Neural cell (in vitro differentiated cells): Measurements from ENCODE around the gene MSX2. TPM values are rescaled to one million over a fixed set of nuclear protein-coding genes. Genes with fewer than 3 reads are reported as not detected.

Experiments used
- H2AFZ ChIP-seq: fragments of 200-600, 300-800 bp; sonication (generic), shearing (Covaris generic); 2 replicates; pipeline ENCODE4 v1.6.0; 2014; ENCODE audit warnings: low read depth, mild to moderate bottlenecking, antibody characterized with exemption, low read length, moderate library complexity
- H3F3A ChIP-seq: fragments of 200-600 bp; shearing (Covaris generic); 2 replicates; pipeline ENCODE4 v1.6.1; 2016; ENCODE audit warnings: mild to moderate bottlenecking, moderate library complexity, mixed read lengths, antibody characterized with exemption, low read length; ENCODE audit not compliant: insufficient read depth, poor library complexity, severe bottlenecking
- H3K27ac ChIP-seq: fragments of 200-600, 300-800 bp; sonication (generic), shearing (Covaris generic); 2 replicates; pipeline ENCODE4 v1.5.1; 2014; ENCODE audit warnings: mild to moderate bottlenecking, low read length, moderate library complexity
- H3K27me3 ChIP-seq: fragments of 300-800, 200-600 bp; sonication (generic), shearing (Covaris generic); 2 replicates; pipeline ENCODE4 v1.6.0; 2014; ENCODE audit warnings: mild to moderate bottlenecking, low read depth, low read length, moderate library complexity; ENCODE audit not compliant: insufficient read depth
- H3K36me3 ChIP-seq: fragments of 300-800, 200-600 bp; sonication (generic), shearing (Covaris generic); 2 replicates; pipeline ENCODE4 v1.5.1; 2014; ENCODE audit warnings: mild to moderate bottlenecking, antibody characterized with exemption, low read length, moderate library complexity; ENCODE audit not compliant: insufficient read depth
- H3K4me2 ChIP-seq: fragments of 300-800, 200-600 bp; sonication (generic), shearing (Covaris generic); 2 replicates; pipeline ENCODE4 v1.6.0; 2014; ENCODE audit warnings: mild to moderate bottlenecking, low read length
- H3K4me3 ChIP-seq: fragments of 300-800, 200-600 bp; sonication (generic), shearing (Covaris generic); 2 replicates; pipeline ENCODE4 v1.5.1; 2014; ENCODE audit warnings: mild to moderate bottlenecking, low read length, moderate library complexity
- H3K79me2 ChIP-seq: fragments of 200-600 bp; shearing (Covaris generic); replicated peaks from 2 replicates; pipeline ENCODE4 v1.6.0; 2014; ENCODE audit warnings: mild to moderate bottlenecking, low read length, moderate library complexity; ENCODE audit not compliant: insufficient read depth
- H3K9ac ChIP-seq: fragments of 300-800, 200-600 bp; sonication (generic), shearing (Covaris generic); 2 replicates; pipeline ENCODE4 v1.6.1; 2016; ENCODE audit warnings: mild to moderate bottlenecking, low read length, mixed read lengths
- H3K9me2 ChIP-seq: fragments of 200-600 bp; shearing (Covaris generic); 2 replicates; pipeline ENCODE4 v1.6.1; 2016; ENCODE audit warnings: mild to moderate bottlenecking, low read length, mixed read lengths; ENCODE audit not compliant: insufficient read depth
- H3K9me3 ChIP-seq: fragments of 200-600, 300-800 bp; sonication (generic), shearing (Covaris generic); 2 replicates; pipeline ENCODE4 v1.6.1; 2016; ENCODE audit warnings: mild to moderate bottlenecking, mixed run types, low read length, moderate library complexity, mixed read lengths
- H4K20me1 ChIP-seq: fragments of 200-600 bp; shearing (Covaris generic); 2 replicates; pipeline ENCODE4 v1.6.1; 2016; ENCODE audit warnings: mild to moderate bottlenecking, mixed run types; ENCODE audit not compliant: insufficient read depth
- EP300 ChIP-seq: fragments of 450-650 bp; conservative IDR thresholded peaks from 2 replicates; pipeline ENCODE4 v1.6.1; 2014; ENCODE audit warnings: antibody characterized with exemption, mild to moderate bottlenecking, moderate library complexity; ENCODE audit not compliant: poor library complexity, severe bottlenecking
- EZH2 ChIP-seq: fragments of 200-600, 300-800 bp; shearing (Covaris generic), sonication (generic); IDR thresholded peaks from 2 replicates; pipeline ENCODE4 v1.6.1; 2014; ENCODE audit warnings: antibody characterized with exemption, low read length, borderline replicate concordance, mild to moderate bottlenecking; ENCODE audit not compliant: insufficient read depth, poor library complexity, severe bottlenecking
- MXI1 ChIP-seq: fragments of 450-650 bp; conservative IDR thresholded peaks from 2 replicates; pipeline ENCODE4 v1.6.1; 2014; ENCODE audit warnings: antibody characterized with exemption, mild to moderate bottlenecking; ENCODE audit not compliant: poor library complexity, severe bottlenecking
- POLR2AphosphoS5 ChIP-seq: IDR thresholded peaks from 2 replicates; pipeline ENCODE4 v1.6.1; 2012
- RAD21 ChIP-seq: fragments of 450-650 bp; conservative IDR thresholded peaks from 2 replicates; pipeline ENCODE4 v1.6.1; 2014; ENCODE audit warnings: antibody characterized with exemption, mild to moderate bottlenecking, moderate library complexity
- REST ChIP-seq: IDR thresholded peaks from 2 replicates; pipeline ENCODE4 v1.6.1; 2012; ENCODE audit warnings: borderline replicate concordance
- SMC3 ChIP-seq: fragments of 450-650 bp; conservative IDR thresholded peaks from 2 replicates; pipeline ENCODE4 v1.6.1; 2014; ENCODE audit warnings: antibody characterized with exemption, mild to moderate bottlenecking, moderate library complexity; ENCODE audit not compliant: poor library complexity
- TAF1 ChIP-seq: IDR thresholded peaks from 2 replicates; pipeline ENCODE4 v1.6.1; 2012; ENCODE audit warnings: low read depth
- polyA plus RNA-seq: library from polyadenylated mRNA; depleted of rRNA; stranded (reverse); fragments of >200 nt; gene quantifications from 2 replicates; pipeline ENCODE4 v1.2.3, GENCODE V29; 2014
- TF ChIP-seq, protein P1 (sequence below): fragments of 450-650 bp; IDR thresholded peaks from 2 replicates; pipeline ENCODE4 v1.5.1; 2014; ENCODE audit warnings: antibody characterized with exemption, mild to moderate bottlenecking, moderate library complexity; ENCODE audit not compliant: poor library complexity, severe bottlenecking

MSX2 gene
- polyA plus RNA-seq, 1 donor from 2014 or later: not detected

DNA sequence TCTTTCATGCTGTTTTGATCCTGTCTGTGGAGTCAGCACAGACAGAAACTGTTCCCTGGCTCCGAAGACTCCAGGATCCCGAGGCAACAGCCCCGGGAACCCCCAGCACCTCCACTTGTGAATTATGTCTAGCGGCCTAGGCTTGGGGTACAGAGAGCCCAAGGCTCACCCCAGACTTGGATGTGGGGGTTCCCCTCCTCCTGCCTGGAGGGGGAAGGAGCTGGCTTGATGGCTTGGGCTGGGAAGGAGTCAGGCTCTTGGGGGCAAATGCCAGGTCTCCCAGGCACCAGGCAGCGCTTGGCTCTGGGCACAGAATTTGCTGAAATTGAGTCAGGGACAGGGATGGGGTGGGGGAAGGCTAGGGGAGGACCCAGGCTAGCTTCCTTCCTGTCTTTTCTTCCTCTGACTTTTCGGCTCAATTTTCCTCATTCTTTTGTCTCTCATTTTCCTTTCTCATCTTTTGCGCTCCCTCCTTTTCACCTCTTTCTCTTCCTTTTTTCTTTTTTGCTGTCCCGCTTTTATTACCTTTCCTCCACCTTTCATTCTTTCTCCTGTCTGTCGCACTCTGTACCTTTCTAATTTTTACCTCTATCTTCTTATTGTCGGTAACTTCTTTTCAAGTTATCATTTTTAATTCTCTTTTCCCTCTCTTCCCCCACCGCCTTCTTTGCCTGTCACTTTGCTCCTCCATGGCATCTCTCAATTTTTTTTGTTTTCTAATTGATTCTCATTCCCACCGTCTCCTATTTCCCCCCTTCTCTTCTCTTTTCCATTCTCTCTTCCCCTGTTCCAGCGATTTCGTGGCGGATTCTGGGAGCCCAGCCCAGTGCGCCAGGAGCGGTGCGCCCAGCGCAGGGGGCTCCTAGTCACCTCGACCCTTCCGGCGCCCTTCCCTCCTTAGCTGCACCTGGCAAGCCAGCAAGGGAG, 10.5 kb downstream of the MSX2 start:
- Histone ChIP-seq H3K9ac (no peak overlapping the region), H3F3A (no peaks in the 10 kb centered on the region), H3K79me2 (no peaks in the 10 kb centered on the region), H3K4me3 (peak overlapping the region; percentile 43), H3K27ac (no peak overlapping the region), H3K9me2 (no peaks in the 10 kb centered on the region), H4K20me1 (no peaks in the 10 kb centered on the region), H2AFZ (no peak overlapping the region), H3K9me3 (no peaks in the 10 kb centered on the region), H3K36me3 (no peaks in the 10 kb centered on the region), H3K4me2 (no peak overlapping the region), H3K27me3 (peaks cover 99% of the 10 kb centered on the region)
- TF ChIP-seq EZH2 (no peak), TAF1 (no peak), REST (no peak), SMC3 (no peak), POLR2AphosphoS5 (no peak), MXI1 (no peak), EP300 (no peak), RAD21 (no peak)
- TF ChIP-seq, protein P1, sequence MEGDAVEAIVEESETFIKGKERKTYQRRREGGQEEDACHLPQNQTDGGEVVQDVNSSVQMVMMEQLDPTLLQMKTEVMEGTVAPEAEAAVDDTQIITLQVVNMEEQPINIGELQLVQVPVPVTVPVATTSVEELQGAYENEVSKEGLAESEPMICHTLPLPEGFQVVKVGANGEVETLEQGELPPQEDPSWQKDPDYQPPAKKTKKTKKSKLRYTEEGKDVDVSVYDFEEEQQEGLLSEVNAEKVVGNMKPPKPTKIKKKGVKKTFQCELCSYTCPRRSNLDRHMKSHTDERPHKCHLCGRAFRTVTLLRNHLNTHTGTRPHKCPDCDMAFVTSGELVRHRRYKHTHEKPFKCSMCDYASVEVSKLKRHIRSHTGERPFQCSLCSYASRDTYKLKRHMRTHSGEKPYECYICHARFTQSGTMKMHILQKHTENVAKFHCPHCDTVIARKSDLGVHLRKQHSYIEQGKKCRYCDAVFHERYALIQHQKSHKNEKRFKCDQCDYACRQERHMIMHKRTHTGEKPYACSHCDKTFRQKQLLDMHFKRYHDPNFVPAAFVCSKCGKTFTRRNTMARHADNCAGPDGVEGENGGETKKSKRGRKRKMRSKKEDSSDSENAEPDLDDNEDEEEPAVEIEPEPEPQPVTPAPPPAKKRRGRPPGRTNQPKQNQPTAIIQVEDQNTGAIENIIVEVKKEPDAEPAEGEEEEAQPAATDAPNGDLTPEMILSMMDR: no peak

GRCh38 chr5:174735498-174736330, 11.3 kb downstream of the MSX2 start:
- Histone ChIP-seq H4K20me1 (no peaks in the 10 kb centered on the region), H2AFZ (no peak overlapping the region), H3K9ac (no peak overlapping the region), H3K4me3 (peak overlapping the region; percentile 43), H3K27me3 (peaks cover 99% of the 10 kb centered on the region), H3K4me2 (no peak overlapping the region), H3K36me3 (no peaks in the 10 kb centered on the region), H3F3A (no peaks in the 10 kb centered on the region), H3K27ac (no peak overlapping the region), H3K9me3 (no peaks in the 10 kb centered on the region), H3K79me2 (no peaks in the 10 kb centered on the region), H3K9me2 (no peaks in the 10 kb centered on the region)
- no peak for TF ChIP-seq REST
- no peak for TF ChIP-seq POLR2AphosphoS5
- peak; percentile 17 for TF ChIP-seq RAD21
- peak; percentile 93 for TF ChIP-seq EZH2
